ENCODE measurements around the gene PDE4B.

PDE4B gene

DNA sequence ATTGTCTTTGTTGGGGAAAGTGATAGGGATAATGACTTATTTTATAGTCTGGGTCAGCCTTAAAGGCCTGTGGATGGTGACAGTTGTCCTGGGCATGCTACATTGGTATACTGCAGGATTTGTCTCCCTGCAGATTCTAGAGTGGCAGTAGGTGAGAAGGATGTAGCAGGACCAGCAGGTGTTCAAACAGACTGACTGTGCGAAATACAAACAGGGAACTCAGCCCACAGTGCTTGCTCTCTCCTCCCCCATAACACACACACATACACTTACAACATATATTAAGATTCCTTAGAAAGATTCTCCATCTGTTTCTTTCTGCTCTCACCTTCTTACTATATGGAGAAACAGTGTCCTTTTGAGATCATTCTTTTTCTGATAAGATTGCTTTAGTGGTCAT is 6.9 kb downstream of the PDE4B start:
- no peak for DNase-seq (ENCODE audit: low read depth, low spot score)
- in situ Hi-C loops (cut with HindIII; ENCODE audit: low sequenced_read_pairs): no loop called here
- TF ChIP-seq, protein P1, sequence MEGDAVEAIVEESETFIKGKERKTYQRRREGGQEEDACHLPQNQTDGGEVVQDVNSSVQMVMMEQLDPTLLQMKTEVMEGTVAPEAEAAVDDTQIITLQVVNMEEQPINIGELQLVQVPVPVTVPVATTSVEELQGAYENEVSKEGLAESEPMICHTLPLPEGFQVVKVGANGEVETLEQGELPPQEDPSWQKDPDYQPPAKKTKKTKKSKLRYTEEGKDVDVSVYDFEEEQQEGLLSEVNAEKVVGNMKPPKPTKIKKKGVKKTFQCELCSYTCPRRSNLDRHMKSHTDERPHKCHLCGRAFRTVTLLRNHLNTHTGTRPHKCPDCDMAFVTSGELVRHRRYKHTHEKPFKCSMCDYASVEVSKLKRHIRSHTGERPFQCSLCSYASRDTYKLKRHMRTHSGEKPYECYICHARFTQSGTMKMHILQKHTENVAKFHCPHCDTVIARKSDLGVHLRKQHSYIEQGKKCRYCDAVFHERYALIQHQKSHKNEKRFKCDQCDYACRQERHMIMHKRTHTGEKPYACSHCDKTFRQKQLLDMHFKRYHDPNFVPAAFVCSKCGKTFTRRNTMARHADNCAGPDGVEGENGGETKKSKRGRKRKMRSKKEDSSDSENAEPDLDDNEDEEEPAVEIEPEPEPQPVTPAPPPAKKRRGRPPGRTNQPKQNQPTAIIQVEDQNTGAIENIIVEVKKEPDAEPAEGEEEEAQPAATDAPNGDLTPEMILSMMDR (IDR thresholded peaks at IDR 0.05; ENCODE audit: low read depth, low read length): no peak
- H3K4me3 ChIP-seq (ENCODE audit: low read depth, low read length): no peak overlapping the region

DNA sequence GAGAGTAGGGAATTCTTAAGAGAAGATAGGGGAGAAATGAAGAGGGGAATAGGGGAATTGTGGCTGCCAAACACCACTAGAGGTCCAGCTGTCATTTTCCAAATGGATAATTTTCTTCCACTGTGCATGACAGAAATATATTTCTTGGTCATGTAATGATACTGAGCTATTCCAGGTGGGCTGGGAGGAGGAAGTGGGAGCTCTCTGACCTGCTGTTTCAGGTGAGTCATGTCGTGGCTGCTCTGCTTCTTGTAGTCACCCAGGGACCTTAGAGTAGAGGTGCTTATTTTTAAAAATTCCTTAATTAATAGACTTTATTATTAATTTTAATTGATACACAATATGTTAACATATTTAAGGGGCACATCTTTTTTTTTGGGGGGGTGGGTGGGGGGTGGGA is 11.9 kb downstream of the PDE4B start:
- TF ChIP-seq, protein P1 (IDR thresholded peaks at IDR 0.05; ENCODE audit: low read depth, low read length): no peak
- DNase-seq (ENCODE audit: low read depth, low spot score): no peak
- no peak overlapping the region for H3K4me3 ChIP-seq (ENCODE audit: low read depth, low read length)
- in situ Hi-C loops (cut with HindIII; ENCODE audit: low sequenced_read_pairs): no loop called here

DNA sequence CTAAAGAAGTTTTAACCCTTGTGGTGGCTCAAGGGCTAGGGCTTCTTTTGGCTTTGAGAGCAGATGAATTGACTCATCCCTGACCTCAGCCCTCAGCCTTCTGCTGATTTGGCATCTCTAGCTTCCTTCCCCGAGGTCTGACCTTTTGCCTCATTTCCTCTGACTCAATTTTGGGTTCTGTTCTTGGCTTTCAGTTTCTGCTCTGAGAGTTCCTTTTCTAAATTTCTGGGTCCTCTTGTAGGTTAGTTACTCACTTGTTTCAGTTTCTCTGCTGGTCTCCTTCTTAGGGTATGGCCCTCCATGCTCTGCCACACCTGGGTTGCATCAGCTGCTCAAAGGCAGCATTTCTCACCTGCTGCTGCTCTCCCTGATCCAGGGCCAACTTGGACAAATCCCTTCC is 19.4 kb downstream of the PDE4B start:
- TF ChIP-seq, protein P1 (IDR thresholded peaks at IDR 0.05; ENCODE audit: low read depth, low read length): no peak
- H3K4me3 ChIP-seq (ENCODE audit: low read depth, low read length): no peak overlapping the region
- peak; percentile 90 for DNase-seq (ENCODE audit: low read depth, low spot score)
- in situ Hi-C loops (cut with HindIII; ENCODE audit: low sequenced_read_pairs): no loop called here

DNA sequence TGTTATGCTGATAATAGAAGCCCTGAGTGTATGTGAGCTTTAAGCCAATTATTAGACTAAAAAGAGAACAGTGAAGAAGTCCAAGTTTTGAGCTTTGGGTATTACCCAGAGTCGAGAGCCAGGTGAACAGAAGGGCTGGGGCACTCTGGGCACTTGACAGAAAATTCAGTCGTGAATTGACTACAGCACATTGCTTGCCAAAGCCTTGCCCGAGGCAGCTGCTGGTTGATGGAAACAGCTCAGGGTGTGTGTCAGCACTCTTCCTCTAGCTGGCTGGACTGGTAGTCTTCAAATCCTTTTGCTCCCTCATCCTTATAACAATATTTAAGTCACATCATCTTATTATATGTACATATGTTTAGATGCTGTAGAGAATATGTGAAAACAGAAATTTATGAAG is 21.3 kb downstream of the PDE4B start:
- in situ Hi-C loops (cut with HindIII; ENCODE audit: low sequenced_read_pairs): no loop called here
- peak; percentile 24 for DNase-seq (ENCODE audit: low read depth, low spot score)
- H3K4me3 ChIP-seq (ENCODE audit: low read depth, low read length): no peak overlapping the region
- TF ChIP-seq, protein P1 (IDR thresholded peaks at IDR 0.05; ENCODE audit: low read depth, low read length): no peak

DNA sequence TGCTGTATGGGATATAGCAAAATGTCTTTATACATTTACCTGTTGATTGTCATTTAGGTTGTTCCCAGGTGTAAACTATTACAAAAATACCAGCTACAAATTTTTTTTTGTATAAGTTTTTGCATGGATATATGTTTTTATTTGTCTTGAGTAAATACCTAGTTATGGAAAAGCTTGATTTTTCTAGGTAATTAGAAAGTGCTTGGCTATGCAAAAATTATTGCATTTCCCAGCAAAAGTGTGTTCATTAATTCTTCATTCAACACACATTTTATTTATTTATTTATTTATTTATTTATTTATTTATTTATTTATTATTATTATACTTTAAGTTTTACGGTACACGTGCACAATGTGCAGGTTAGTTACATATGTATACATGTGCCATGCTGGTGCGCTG is 22.1 kb downstream of the PDE4B start:
- TF ChIP-seq, protein P1 (IDR thresholded peaks at IDR 0.05; ENCODE audit: low read depth, low read length): no peak
- H3K4me3 ChIP-seq (ENCODE audit: low read depth, low read length): no peak overlapping the region
- no peak for DNase-seq (ENCODE audit: low read depth, low spot score)
- in situ Hi-C loops (cut with HindIII; ENCODE audit: low sequenced_read_pairs): no loop called here

DNA sequence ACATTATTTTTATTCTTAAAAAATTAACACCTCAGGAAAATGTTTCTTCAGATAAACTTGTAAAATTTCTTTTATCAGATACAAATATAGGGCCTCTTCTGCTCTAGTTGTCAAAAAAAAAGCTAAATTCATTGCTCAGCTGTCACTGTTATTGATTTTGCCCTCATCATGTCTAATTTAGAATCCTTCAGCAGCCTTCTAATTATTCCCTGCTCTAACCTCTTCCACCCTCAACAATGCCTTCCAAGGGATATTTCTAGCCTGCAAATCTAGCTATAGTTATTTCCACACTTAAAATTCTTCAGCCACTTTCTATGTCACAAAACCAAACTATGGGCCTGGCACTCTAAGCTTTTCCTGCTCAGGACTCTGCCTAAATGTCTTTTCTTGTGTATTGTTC is 25.2 kb downstream of the PDE4B start:
- in situ Hi-C loops (cut with HindIII; ENCODE audit: low sequenced_read_pairs): no loop called here

More for the DNA sequence above, 25.2 kb downstream of the PDE4B start:
- H3K4me3 ChIP-seq (ENCODE audit: low read depth, low read length): no peak overlapping the region
- TF ChIP-seq, protein P1 (IDR thresholded peaks at IDR 0.05; ENCODE audit: low read depth, low read length): no peak
- DNase-seq (ENCODE audit: low read depth, low spot score): no peak

All from astrocyte of the spinal cord (primary cell).